Nephron progenitor cell (in vitro differentiated cells): ENCODE results near the gene MLIP.
"Not testable (repeated sequence)": the region's sequence is repeated elsewhere in the genome, so short reads cannot be mapped to it uniquely, and the experiment has no call there.

ENCODE experiments used
- DNase-seq: peaks from one replicate; pipeline ENCODE4 v3.0.0; 2021
- H3K27ac Mint-ChIP-seq: 2 replicates; pipeline ENCODE4 v1.8.0; 2021; ENCODE audit warnings: mild to moderate bottlenecking, moderate library complexity, mixed read lengths
- H3K27me3 Mint-ChIP-seq: 2 replicates; pipeline ENCODE4 v1.8.0; 2021; ENCODE audit warnings: mild to moderate bottlenecking, low read depth, mixed read lengths; ENCODE audit not compliant: poor library complexity
- H3K36me3 Mint-ChIP-seq: 2 replicates; pipeline ENCODE4 v1.8.0; 2021; ENCODE audit warnings: low read depth, mixed read lengths
- H3K4me1 Mint-ChIP-seq: 2 replicates; pipeline ENCODE4 v1.8.0; 2021; ENCODE audit warnings: mixed read lengths
- H3K4me3 Mint-ChIP-seq: 2 replicates; pipeline ENCODE4 v1.8.0; 2021; ENCODE audit warnings: mild to moderate bottlenecking, moderate library complexity, mixed read lengths
- H3K9me3 Mint-ChIP-seq: 2 replicates; pipeline ENCODE4 v1.8.0; 2021; ENCODE audit warnings: mild to moderate bottlenecking, moderate library complexity, mixed read lengths
- CTCF ChIP-seq: fragments of 200-600 bp; sonication (generic); IDR thresholded peaks from 2 replicates; pipeline ENCODE4 v1.5.0; 2021; ENCODE audit warnings: antibody characterized with exemption

The MLIP gene

GRCh38 chr6:54238396-54238795, 127.2 kb downstream of the MLIP start:
- H3K27ac Mint-ChIP-seq: peak overlapping the region; percentile 37

GRCh38 chr6:54243699-54244098, 132.5 kb downstream of the MLIP start:
- Mint-ChIP-seq H3K4me1 (peaks cover 5% of the 10 kb centered on the region), H3K27ac (no peak overlapping the region), H3K36me3 (no peaks in the 10 kb centered on the region), H3K27me3 (no peaks in the 10 kb centered on the region), H3K4me3 (no peak overlapping the region), H3K9me3 (no peaks in the 10 kb centered on the region)
- no peak for TF ChIP-seq CTCF
- no peak for DNase-seq

More at GRCh38 chr6:54238396-54238795, 127.2 kb downstream of the MLIP start:
- Mint-ChIP-seq H3K9me3 (no peaks in the 10 kb centered on the region), H3K4me3 (no peak overlapping the region), H3K36me3 (no peaks in the 10 kb centered on the region), H3K27me3 (no peaks in the 10 kb centered on the region), H3K4me1 (peaks cover 16% of the 10 kb centered on the region)
- DNase-seq: no peak
- no peak for TF ChIP-seq CTCF

GRCh38 chr6:54244430-54244829, 133.2 kb downstream of the MLIP start:
- no peaks in the 10 kb centered on the region for H3K4me1 Mint-ChIP-seq
- H3K4me3 Mint-ChIP-seq: no peak overlapping the region
- no peak overlapping the region for H3K27ac Mint-ChIP-seq
- no peaks in the 10 kb centered on the region for H3K27me3 Mint-ChIP-seq
- TF ChIP-seq CTCF: peak; percentile 43
- H3K36me3 Mint-ChIP-seq: no peaks in the 10 kb centered on the region
- no peak for DNase-seq
- no peaks in the 10 kb centered on the region for H3K9me3 Mint-ChIP-seq

GRCh38 chr6:54245265-54245664, 134.0 kb downstream of the MLIP start:
- Mint-ChIP-seq H3K9me3 (no peaks in the 10 kb centered on the region), H3K4me1 (no peaks in the 10 kb centered on the region)
- TF ChIP-seq CTCF: no peak

GRCh38 chr6:54248319-54248718, 137.1 kb downstream of the MLIP start:
- Mint-ChIP-seq H3K36me3 (no peaks in the 10 kb centered on the region), H3K4me3 (no peak overlapping the region), H3K27ac (no peak overlapping the region), H3K9me3 (no peaks in the 10 kb centered on the region), H3K4me1 (no peaks in the 10 kb centered on the region), H3K27me3 (no peaks in the 10 kb centered on the region)
- TF ChIP-seq CTCF: no peak
- no peak for DNase-seq

More at GRCh38 chr6:54245265-54245664, 134.0 kb downstream of the MLIP start:
- no peak overlapping the region for H3K27ac Mint-ChIP-seq
- no peak for DNase-seq
- H3K27me3 Mint-ChIP-seq: no peaks in the 10 kb centered on the region
- no peaks in the 10 kb centered on the region for H3K36me3 Mint-ChIP-seq
- H3K4me3 Mint-ChIP-seq: no peak overlapping the region

- Mint-ChIP-seq H3K27me3 (no peaks in the 10 kb centered on the region), H3K4me1 (no peaks in the 10 kb centered on the region), H3K27ac (no peak overlapping the region), H3K9me3 (no peaks in the 10 kb centered on the region), H3K4me3 (no peak overlapping the region), H3K36me3 (no peaks in the 10 kb centered on the region)
- no peak for DNase-seq
- TF ChIP-seq CTCF: no peak
Observed at GRCh38 chr6:54248994-54249393, 137.8 kb downstream of the MLIP start.

- H3K27me3 Mint-ChIP-seq, H3K36me3 Mint-ChIP-seq, H3K4me3 Mint-ChIP-seq, H3K27ac Mint-ChIP-seq, H3K9me3 Mint-ChIP-seq, H3K4me1 Mint-ChIP-seq, DNase-seq: not testable (repeated sequence)
Observed at GRCh38 chr6:54249812-54250211, 138.6 kb downstream of the MLIP start.
